ENCODE measurements around the gene MRPS12. TPM values are rescaled to one million over a fixed set of nuclear protein-coding genes. Genes with fewer than 3 reads are reported as not detected.

MRPS12 gene
- total and polyA plus RNA-seq, 2 of the 4 experiments (the other 2 are of a cell fraction): 26.7 to 75.4 TPM

DNA sequence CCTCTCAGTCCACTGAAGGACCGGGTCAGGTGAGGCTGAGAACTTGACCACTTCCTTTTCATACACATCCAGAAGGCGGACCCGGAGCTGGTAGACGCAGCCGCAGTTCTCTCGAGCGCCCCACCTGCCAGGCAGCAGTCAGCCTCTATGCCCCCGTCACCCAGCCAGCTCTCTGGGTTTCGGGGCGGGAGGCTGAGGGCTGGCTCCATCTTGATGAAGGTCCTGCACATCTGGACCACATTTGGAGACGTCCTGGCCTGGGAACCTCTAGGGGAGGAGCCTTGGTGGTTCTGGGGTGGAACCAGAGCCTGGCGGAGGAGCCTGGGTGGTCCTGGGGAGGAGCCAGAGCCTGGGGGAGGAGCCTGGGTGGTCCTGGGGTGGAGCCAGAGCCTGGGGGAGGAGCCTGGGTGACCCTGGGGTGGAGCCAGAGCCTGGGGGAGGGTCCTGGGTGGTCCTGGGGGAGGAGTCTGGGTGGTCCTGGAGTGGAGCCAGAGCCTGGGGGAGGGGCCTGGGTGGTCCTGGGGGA is 14.3 kb downstream of the MRPS12 start:
- Histone ChIP-seq H4K91ac (ENCODE audit: insufficient read depth, low read depth, low read length) (no peak overlapping the region), H3K27me3 (ENCODE audit: control insufficient read depth, insufficient read depth, low read length) (no peaks in the 10 kb centered on the region), H2BK20ac (ENCODE audit: low read depth, low read length) (no peak overlapping the region), H4K20me1 (ENCODE audit: insufficient read depth, low read length) (no peaks in the 10 kb centered on the region), H4K5ac (ENCODE audit: low read depth, low read length) (no peak overlapping the region), H2BK5ac (ENCODE audit: low read depth, low read length, poor library complexity, severe bottlenecking) (no peak overlapping the region), H3K36me3 (ENCODE audit: control insufficient read depth, insufficient read depth, low read length) (peaks cover 17% of the 10 kb centered on the region), H2BK120ac (ENCODE audit: low read depth, low read length) (no peak overlapping the region), H3K9me1 (ENCODE audit: insufficient read depth, low read length) (0 out of 2 replicates have a peak, but pooled peaks cover 4% of the 10 kb centered on the region), H2AK5ac (ENCODE audit: low read depth, low read length) (no peak overlapping the region), H3K14ac (replicated peaks; ENCODE audit: low read depth, low read length) (no peak overlapping the region), H4K8ac (ENCODE audit: low read depth in 2 of 2, low read length in 2 of 2) (no peak overlapping the region), H3K4me2 (ENCODE audit: low read depth, low read length) (no peak overlapping the region), H2AFZ (replicated peaks; ENCODE audit: low read length, poor library complexity) (no peak overlapping the region), H2BK15ac (ENCODE audit: low read depth, low read length) (no peak overlapping the region), H3K18ac (ENCODE audit: low read depth, low read length) (no peak overlapping the region), H3K56ac (ENCODE audit: extremely low read depth, insufficient read depth, low read length) (no peak overlapping the region), H3K4me3 (ENCODE audit: insufficient read depth, low read depth, low read length) (no peak overlapping the region), H3K4ac (ENCODE audit: low read depth, low read length) (no peak overlapping the region), H3K27ac (ENCODE audit: insufficient read depth, low read length) (no peak overlapping the region), H3K23ac (ENCODE audit: low read depth, low read length) (no peak overlapping the region), H3K79me1 (ENCODE audit: low read depth in 1 of 2, low read length in 2 of 2) (no peaks in the 10 kb centered on the region), H3K4me1 (ENCODE audit: control insufficient read depth, insufficient read depth, low read length) (no peaks in the 10 kb centered on the region; the same call in 1 of the 2 replicates), H3K9ac (ENCODE audit: low read depth, low read length) (no peak overlapping the region), H3K9me3 (ENCODE audit: control insufficient read depth, insufficient read depth, low read length) (no peaks in the 10 kb centered on the region), H2AK9ac (replicated peaks; ENCODE audit: low read depth, low read length, poor library complexity) (no peak overlapping the region)
- DNase-seq (no peak), ATAC-seq (ENCODE audit: low read depth) (no peak)
- ChIA-PET CTCF (interaction anchor here (0.5 kb wide), 1 partner anchor 17 kb away, joined by 3 read pairs; no protein-coding TSS in a partner anchor), POLR2A (ENCODE audit: unreplicated experiment) (no interaction called here)
- no peak for TF ChIP-seq MAFK (IDR thresholded peaks at IDR 0.05; ENCODE audit: low read depth, low read length)
- TF ChIP-seq, protein P1, sequence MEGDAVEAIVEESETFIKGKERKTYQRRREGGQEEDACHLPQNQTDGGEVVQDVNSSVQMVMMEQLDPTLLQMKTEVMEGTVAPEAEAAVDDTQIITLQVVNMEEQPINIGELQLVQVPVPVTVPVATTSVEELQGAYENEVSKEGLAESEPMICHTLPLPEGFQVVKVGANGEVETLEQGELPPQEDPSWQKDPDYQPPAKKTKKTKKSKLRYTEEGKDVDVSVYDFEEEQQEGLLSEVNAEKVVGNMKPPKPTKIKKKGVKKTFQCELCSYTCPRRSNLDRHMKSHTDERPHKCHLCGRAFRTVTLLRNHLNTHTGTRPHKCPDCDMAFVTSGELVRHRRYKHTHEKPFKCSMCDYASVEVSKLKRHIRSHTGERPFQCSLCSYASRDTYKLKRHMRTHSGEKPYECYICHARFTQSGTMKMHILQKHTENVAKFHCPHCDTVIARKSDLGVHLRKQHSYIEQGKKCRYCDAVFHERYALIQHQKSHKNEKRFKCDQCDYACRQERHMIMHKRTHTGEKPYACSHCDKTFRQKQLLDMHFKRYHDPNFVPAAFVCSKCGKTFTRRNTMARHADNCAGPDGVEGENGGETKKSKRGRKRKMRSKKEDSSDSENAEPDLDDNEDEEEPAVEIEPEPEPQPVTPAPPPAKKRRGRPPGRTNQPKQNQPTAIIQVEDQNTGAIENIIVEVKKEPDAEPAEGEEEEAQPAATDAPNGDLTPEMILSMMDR (conservative IDR thresholded peaks at IDR 0.05; ENCODE audit: low read depth, low read length): no peak
- TF ChIP-seq, protein P2, sequence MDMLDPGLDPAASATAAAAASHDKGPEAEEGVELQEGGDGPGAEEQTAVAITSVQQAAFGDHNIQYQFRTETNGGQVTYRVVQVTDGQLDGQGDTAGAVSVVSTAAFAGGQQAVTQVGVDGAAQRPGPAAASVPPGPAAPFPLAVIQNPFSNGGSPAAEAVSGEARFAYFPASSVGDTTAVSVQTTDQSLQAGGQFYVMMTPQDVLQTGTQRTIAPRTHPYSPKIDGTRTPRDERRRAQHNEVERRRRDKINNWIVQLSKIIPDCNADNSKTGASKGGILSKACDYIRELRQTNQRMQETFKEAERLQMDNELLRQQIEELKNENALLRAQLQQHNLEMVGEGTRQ (IDR thresholded peaks at IDR 0.05; ENCODE audit: low read depth, low read length): no peak
- TF ChIP-seq MAZ (IDR thresholded peaks at IDR 0.05; ENCODE audit: borderline replicate concordance, low read depth, low read length): no peak
- TF ChIP-seq RCOR1 (IDR thresholded peaks at IDR 0.05; ENCODE audit: insufficient replicate concordance, low read length): no peak
- no peak for TF ChIP-seq FOS (IDR thresholded peaks at IDR 0.05; ENCODE audit: low read depth, low read length)
- TF ChIP-seq CHD1 (IDR thresholded peaks at IDR 0.05; ENCODE audit: low read depth, low read length): no peak
- TF ChIP-seq POLR2A (IDR thresholded peaks at IDR 0.05; ENCODE audit: low read depth, low read length): no peak
- TF ChIP-seq, protein P3, sequence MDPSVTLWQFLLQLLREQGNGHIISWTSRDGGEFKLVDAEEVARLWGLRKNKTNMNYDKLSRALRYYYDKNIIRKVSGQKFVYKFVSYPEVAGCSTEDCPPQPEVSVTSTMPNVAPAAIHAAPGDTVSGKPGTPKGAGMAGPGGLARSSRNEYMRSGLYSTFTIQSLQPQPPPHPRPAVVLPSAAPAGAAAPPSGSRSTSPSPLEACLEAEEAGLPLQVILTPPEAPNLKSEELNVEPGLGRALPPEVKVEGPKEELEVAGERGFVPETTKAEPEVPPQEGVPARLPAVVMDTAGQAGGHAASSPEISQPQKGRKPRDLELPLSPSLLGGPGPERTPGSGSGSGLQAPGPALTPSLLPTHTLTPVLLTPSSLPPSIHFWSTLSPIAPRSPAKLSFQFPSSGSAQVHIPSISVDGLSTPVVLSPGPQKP (IDR thresholded peaks at IDR 0.05; ENCODE audit: borderline replicate concordance, low read depth, low read length): no peak
- TF ChIP-seq CEBPB (IDR thresholded peaks at IDR 0.05; ENCODE audit: low read depth, low read length): no peak
- TF ChIP-seq MXI1 (IDR thresholded peaks at IDR 0.05; ENCODE audit: borderline replicate concordance, low read depth, low read length): no peak
- TF ChIP-seq BHLHE40 (IDR thresholded peaks at IDR 0.05; ENCODE audit: low read depth, low read length): no peak
- TF ChIP-seq RAD21 (IDR thresholded peaks at IDR 0.05; ENCODE audit: low read length): no peak
- no peak for TF ChIP-seq RFX5 (IDR thresholded peaks at IDR 0.05; ENCODE audit: low read depth, low read length)
- no peak for TF ChIP-seq NFE2L2 (IDR thresholded peaks at IDR 0.05; ENCODE audit: low read depth, low read length)
- no peak for TF ChIP-seq SMC3 (IDR thresholded peaks at IDR 0.05; ENCODE audit: low read depth, low read length)
- dilution Hi-C loops (cut with HindIII; ENCODE audit: low sequenced_read_pairs, unreplicated experiment) (no loop called here), intact Hi-C loops (cut with micrococcal nuclease) (no loop called here), in situ Hi-C loops (cut with MboI; ENCODE audit: low sequenced_read_pairs) (loop anchor here (25.0 kb wide), 1 partner anchor 533 kb away; the partner anchor contains the start of gene FAM98C)
- 92% methylated on average over 2 of the region's 12 CpGs; no CpG with 5 or more reads in 1 of the 2 experiments for WGBS, 2 experiments (ENCODE audit: extremely low coverage in 2 of 2, insufficient read length in 1 of 2)
- BruUV-seq (replicated peaks): no TSS peak
